GM20000 (cell line): ENCODE data around the gene WSB1.

Source experiments
- DNase-seq: peaks from one replicate; pipeline ENCODE4 v3.0.0; 2012; ENCODE audit warnings: low spot score
- TF ChIP-seq, protein P1 (sequence below): IDR thresholded peaks from 2 replicates; pipeline ENCODE4 v1.5.1; 2012; ENCODE audit warnings: mild to moderate bottlenecking, control low read depth; ENCODE audit errors: extremely low read depth, missing control alignments

The WSB1 gene

DNA sequence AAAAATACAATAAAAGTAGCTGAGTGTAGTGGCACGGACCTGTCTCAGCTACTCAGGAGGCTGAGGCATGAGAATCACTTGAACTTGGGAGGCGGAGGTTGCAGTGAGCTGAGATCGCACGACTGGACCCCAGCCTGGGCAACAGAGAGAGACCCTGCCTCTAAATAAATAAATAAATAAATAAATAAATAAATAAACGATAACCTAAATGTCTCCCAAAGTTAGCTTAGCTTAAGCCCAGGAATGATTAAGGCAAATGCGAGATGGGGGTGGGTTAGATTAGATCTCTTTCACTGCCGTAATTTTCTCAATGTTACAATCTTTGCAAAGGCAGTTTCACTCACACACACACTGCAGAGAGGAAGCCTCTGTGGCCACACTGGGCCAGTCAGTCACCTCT, 46.7 kb downstream of the WSB1 start:
- DNase-seq = no peak
- TF ChIP-seq, protein P1, sequence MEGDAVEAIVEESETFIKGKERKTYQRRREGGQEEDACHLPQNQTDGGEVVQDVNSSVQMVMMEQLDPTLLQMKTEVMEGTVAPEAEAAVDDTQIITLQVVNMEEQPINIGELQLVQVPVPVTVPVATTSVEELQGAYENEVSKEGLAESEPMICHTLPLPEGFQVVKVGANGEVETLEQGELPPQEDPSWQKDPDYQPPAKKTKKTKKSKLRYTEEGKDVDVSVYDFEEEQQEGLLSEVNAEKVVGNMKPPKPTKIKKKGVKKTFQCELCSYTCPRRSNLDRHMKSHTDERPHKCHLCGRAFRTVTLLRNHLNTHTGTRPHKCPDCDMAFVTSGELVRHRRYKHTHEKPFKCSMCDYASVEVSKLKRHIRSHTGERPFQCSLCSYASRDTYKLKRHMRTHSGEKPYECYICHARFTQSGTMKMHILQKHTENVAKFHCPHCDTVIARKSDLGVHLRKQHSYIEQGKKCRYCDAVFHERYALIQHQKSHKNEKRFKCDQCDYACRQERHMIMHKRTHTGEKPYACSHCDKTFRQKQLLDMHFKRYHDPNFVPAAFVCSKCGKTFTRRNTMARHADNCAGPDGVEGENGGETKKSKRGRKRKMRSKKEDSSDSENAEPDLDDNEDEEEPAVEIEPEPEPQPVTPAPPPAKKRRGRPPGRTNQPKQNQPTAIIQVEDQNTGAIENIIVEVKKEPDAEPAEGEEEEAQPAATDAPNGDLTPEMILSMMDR = no peak

DNA sequence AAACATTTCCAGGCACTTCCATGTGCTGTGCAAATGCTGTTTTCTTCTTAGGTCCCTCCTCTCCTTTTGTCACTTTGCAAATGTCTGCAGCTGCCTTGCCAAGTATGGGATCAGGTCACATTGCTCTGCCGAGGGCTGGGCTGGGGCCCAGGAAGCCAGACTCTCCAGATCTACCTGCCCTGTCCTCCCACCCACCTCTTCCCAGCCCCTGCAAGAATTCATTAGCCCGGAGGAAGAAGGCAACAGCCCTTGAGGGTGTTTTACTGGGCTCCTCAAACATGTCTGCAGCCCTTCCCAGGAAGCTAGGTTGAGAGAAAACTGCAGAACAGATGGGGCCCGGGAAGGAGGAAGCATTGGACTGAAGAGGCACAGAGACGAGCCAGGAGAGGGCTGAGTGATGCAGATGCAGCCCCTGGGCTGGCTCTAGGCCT, 47.1 kb downstream of the WSB1 start:
- TF ChIP-seq, protein P1 = no peak
- DNase-seq = no peak

DNA sequence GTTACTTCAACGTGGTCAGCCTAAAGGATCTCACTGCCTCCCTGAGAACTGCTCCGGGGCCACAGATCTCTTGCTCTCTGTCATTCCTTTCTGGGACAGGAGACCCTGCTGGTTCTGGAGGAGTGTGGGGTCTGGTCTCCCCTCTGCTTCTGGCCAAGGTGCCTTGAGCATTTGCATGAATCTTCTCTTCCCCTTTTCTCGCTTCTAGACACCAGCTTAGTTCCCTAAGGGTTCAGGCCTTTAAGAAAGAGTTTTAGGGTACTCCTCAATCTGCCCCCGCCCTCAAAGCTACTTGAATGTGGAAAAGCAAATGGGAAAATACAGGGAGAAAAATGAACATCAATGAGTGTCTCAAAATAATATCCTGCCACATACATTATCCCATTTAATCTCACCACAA, 48.1 kb downstream of the WSB1 start:
- TF ChIP-seq, protein P1 = no peak
- DNase-seq = no peak

DNA sequence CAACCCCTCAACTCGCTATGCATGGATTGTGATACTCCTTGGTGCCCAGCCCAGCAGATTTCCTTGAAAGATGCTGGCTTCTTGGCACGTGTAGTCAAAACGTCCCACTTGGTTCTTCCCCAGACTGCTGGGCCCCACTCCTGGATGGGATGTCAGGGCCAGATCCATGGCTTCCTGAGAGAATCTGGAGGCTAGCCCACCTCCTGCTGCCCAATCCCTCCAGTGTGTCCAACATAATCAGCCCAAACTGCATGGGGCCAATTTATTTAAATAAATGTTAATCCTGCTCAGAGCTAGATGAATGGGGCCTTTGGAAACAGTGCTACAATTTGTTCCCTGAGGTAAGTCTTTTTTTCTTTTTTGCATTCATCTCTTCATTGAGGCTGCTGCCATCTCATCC, 49.4 kb downstream of the WSB1 start:
- DNase-seq = no peak
- TF ChIP-seq, protein P1 = no peak

DNA sequence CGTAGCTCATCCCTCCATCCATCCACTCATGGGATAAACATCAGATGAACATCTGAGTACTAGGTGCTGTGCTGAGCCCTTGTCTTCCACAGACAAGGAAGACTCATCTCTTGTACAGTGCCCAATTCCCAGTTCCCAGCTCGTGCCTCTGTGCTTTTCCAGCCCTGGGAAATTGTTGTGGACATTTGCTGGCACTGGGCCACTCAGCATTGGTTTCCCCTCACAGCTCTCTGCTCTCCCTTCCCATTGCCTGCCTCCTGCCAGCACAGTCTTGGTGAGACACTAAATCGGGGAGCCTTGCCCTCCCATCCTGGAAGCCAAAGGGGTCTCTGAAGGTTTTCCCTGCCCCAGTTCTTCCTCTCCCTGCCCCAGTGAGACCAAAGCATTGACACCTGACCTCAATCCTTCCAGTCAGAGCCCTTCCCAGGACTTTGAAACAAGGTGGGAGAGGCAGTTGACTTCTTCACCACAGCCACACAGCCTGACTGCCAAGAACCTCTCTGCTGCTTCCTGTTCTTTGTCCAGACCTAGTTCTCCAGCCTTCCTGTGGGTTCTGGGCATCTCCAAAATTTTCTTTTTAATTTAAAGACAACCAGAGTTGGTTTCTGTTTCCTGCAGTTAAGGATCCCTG, 50.2 kb downstream of the WSB1 start:
- TF ChIP-seq, protein P1 = no peak
- no peak for DNase-seq

DNA sequence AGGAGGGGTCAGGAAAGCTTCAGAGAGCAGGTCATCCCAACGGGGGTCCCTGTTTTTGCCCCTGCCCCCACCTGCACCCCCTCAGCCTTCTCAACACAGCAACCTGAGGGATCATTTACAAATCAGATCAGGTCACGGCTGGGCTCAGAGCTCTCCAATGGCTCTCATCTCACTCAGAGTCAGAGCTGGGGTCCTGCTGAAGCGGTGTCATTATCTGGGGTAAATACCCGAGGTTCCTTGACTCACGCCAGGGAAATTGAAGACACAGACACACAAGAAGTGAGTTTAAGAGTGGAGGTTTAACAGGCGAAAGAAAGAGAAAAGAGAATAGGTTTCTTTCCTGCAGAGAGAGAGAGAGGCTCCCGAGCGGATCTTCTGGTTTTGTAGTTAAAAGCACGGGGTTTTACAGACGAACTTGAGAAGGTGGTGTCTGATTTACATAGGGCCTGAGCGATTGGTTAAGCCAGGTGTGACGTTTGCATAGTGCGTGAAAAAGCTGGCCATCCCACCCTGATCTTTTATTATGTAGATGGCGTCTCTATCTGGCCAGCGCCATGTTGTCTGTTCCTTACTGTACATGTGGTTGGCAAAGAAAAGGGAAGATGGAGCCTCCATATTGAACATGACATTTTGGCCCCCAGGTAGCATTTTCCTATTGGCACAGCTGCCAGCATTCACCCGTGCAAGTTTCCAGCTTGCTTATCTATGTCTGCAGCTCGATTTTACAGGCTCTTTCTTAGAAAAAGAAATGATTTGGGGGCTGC, 51.4 kb downstream of the WSB1 start:
- no peak for DNase-seq

DNA sequence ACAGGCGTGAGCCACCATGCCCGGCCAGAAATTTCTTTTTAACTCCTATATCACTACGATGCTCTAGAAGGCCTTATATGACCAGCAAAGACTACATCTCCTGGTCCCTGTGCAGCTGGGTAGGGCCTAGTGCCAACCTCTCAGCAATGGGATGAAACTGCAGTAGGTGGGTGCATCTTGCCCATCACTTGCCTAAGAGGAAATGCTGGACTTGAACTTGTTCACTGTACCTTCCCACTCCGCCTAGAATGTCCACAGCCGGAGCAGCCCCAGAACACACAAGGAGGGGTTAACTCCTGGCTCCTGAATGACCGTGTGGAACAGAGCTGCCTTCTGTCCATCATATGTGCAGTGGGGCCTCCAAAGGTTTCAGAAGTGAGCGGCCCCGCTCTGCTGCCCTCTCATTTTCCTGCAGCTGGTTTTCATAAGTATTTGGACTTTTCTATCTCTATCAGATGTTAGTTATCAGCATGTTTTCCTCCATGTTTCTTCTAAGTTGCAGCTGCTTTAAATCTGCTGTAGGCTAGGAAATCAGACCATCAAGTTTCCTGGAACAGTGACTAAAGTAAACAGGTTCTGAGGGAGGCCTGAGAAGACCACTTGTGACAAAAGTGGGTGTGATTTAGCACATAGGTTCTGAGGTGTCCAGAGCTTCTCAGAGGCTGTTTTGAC, 52.5 kb downstream of the WSB1 start:
- TF ChIP-seq, protein P1 = no peak
- no peak for DNase-seq

More for the DNA sequence above, 51.4 kb downstream of the WSB1 start:
- TF ChIP-seq, protein P1 = no peak
